ENCODE measurements around the gene GORASP1. TPM values are rescaled to one million over a fixed set of nuclear protein-coding genes. Genes with fewer than 3 reads are reported as not detected.
A peak's percentile ranks its signal among the peaks of the same experiment; 100 is the strongest.

The GORASP1 gene
- total RNA-seq, 1 donor from 2014 or later, result 71.5 TPM

DNA sequence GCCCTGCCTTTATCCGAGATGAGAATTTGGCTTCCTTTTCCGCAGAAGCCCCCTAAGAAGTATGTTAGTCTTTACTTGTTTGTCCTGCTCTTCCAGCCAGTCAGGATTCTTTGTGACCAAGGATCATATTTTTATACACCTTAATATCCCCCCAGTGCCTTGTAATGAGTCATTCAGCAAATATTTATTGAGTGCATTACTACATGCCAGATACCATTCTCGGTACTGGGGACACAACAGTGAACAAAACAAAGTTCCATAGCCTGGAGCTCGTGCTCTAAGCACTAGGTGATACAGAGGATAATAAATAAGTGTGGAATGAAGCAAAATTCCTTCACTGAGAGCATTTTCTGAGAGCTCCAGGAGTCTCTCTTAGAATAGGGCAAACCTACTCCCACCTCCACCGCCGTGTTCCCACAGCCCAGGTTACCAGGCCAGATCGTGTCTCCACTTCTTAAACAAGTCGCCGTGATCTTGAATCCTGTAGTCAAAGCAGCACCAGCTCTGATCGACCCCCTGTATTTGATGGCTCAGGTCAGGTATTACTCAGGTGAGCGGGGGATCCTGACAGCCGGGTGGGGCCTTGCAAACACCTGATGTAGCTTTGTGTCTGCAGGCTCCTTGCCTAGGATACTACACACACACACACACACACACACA, 18.5 kb upstream of the GORASP1 start:
- DNase-seq (ENCODE audit: low spot score in 2 of 2, unreplicated experiment in 2 of 2), result no peak
- TF ChIP-seq, protein P1, sequence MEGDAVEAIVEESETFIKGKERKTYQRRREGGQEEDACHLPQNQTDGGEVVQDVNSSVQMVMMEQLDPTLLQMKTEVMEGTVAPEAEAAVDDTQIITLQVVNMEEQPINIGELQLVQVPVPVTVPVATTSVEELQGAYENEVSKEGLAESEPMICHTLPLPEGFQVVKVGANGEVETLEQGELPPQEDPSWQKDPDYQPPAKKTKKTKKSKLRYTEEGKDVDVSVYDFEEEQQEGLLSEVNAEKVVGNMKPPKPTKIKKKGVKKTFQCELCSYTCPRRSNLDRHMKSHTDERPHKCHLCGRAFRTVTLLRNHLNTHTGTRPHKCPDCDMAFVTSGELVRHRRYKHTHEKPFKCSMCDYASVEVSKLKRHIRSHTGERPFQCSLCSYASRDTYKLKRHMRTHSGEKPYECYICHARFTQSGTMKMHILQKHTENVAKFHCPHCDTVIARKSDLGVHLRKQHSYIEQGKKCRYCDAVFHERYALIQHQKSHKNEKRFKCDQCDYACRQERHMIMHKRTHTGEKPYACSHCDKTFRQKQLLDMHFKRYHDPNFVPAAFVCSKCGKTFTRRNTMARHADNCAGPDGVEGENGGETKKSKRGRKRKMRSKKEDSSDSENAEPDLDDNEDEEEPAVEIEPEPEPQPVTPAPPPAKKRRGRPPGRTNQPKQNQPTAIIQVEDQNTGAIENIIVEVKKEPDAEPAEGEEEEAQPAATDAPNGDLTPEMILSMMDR (IDR thresholded peaks at IDR 0.05; ENCODE audit: unreplicated experiment), result no peak
- H3K36me3 Mint-ChIP-seq, result peaks cover 1% of the 10 kb centered on the region
- no peak overlapping the region for H3K4me3 Mint-ChIP-seq
- H3K9me3 Mint-ChIP-seq, result no peaks in the 10 kb centered on the region
- peak overlapping the region; percentile 99 for H3K27ac Mint-ChIP-seq
- no peaks in the 10 kb centered on the region for H3K27me3 Mint-ChIP-seq (ENCODE audit: low read depth)
- H3K4me1 Mint-ChIP-seq, result peaks cover 45% of the 10 kb centered on the region

DNA sequence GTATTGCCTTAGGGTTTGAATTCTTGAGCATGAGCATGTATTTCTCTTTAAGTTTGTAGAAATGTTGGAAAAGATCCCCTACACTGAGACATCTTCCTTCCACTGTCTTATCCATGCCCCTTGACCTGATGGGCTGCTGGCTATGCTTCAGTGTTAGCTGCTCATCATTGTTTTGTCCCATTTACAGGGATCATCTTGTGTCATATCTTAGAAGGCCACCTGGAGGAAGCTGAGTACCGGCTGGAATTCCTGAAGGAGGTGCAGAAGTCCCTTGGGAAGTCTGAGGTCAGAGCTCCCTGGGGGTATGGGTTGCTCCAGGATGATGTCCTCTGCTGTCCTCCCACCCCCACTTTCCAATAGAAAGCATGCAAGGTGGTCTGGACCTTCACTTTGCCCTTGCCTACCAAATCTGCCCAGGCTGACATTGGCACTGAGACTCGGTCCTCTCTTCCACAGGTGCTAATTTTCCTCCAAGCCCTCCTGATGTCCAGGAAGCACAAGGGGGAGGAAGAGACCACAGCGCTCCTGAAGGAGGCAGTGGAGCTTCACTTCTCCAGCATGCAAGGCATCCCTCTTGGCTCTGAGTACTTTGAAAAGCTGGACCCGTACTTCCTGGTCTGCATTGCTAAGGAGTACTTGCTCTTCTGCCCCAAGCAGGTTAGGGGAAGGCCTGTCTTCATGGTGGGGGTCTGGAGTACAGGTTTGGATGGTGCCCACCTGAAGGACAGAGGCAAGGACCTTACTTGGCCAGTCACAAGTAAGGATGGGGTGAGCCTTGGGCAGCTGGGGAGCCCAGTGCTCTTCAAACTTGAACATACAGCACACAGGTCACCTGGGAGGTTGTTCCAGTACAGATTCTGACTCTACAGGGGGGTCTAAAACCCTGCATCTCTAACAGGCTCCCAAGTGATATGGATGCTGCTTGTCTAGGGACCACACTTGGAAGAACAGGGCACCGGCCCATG, 17.7 kb upstream of the GORASP1 start:
- DNase-seq (ENCODE audit: low spot score in 2 of 2, unreplicated experiment in 2 of 2), result no peak
- peaks cover 37% of the 10 kb centered on the region for H3K4me1 Mint-ChIP-seq
- no peak overlapping the region for H3K4me3 Mint-ChIP-seq
- peak overlapping the region; percentile 99 for H3K27ac Mint-ChIP-seq
- peaks cover 1% of the 10 kb centered on the region for H3K36me3 Mint-ChIP-seq
- TF ChIP-seq, protein P1 (IDR thresholded peaks at IDR 0.05; ENCODE audit: unreplicated experiment), result no peak
- H3K27me3 Mint-ChIP-seq (ENCODE audit: low read depth), result no peaks in the 10 kb centered on the region
- H3K9me3 Mint-ChIP-seq, result no peaks in the 10 kb centered on the region

DNA sequence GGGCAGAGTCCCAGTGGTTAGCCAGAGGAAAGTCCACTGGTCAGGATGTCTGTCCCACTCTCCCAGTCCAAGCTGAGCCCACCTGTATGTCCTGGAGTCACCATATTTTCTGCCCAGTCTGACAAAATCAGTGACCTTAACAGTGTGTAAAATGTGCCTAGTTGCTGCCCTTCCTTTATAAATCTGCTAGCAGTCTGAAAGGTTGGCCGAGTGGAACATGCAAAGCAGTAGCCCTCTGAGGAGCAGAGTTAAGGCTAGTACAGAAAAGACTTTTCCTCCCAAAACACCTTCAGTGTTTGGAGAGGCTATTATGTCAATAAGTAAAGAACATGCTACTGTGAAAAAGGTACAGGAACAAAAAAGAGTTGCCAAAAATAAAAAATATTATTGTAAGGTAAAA, 15.4 kb upstream of the GORASP1 start:
- no peaks in the 10 kb centered on the region for H3K27me3 Mint-ChIP-seq (ENCODE audit: low read depth)
- DNase-seq (ENCODE audit: low spot score in 2 of 2, unreplicated experiment in 2 of 2), result no peak
- TF ChIP-seq, protein P1 (IDR thresholded peaks at IDR 0.05; ENCODE audit: unreplicated experiment), result no peak
- H3K27ac Mint-ChIP-seq, result no peak overlapping the region
- peaks cover 3% of the 10 kb centered on the region for H3K36me3 Mint-ChIP-seq
- H3K9me3 Mint-ChIP-seq, result no peaks in the 10 kb centered on the region
- peaks cover 33% of the 10 kb centered on the region for H3K4me1 Mint-ChIP-seq
- no peak overlapping the region for H3K4me3 Mint-ChIP-seq

DNA sequence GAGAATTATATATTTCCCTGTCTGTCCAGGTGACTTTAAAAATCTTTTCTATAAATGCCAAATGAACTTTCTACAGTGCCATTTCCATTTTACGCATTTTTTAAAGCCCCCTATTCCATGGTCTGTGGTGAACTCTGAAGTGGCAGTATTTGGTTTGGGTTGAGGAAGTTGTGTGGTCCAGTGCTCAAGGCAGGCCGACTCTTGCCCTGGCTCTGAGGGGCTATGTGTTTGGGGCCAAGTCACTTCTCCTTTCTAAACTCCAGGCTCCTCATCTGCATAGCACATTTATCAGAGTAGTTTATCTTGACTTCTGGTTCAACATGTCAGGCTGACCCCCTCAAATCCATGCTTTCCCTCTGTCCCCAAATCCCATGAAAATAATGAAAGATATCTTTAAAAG, 14.2 kb upstream of the GORASP1 start:
- TF ChIP-seq, protein P1 (IDR thresholded peaks at IDR 0.05; ENCODE audit: unreplicated experiment), result no peak
- DNase-seq (ENCODE audit: low spot score in 2 of 2, unreplicated experiment in 2 of 2), result no peak
- Mint-ChIP-seq H3K27me3 (ENCODE audit: low read depth) (no peaks in the 10 kb centered on the region), H3K27ac (no peak overlapping the region), H3K4me3 (no peak overlapping the region), H3K36me3 (peaks cover 3% of the 10 kb centered on the region), H3K9me3 (no peaks in the 10 kb centered on the region), H3K4me1 (peaks cover 23% of the 10 kb centered on the region)

DNA sequence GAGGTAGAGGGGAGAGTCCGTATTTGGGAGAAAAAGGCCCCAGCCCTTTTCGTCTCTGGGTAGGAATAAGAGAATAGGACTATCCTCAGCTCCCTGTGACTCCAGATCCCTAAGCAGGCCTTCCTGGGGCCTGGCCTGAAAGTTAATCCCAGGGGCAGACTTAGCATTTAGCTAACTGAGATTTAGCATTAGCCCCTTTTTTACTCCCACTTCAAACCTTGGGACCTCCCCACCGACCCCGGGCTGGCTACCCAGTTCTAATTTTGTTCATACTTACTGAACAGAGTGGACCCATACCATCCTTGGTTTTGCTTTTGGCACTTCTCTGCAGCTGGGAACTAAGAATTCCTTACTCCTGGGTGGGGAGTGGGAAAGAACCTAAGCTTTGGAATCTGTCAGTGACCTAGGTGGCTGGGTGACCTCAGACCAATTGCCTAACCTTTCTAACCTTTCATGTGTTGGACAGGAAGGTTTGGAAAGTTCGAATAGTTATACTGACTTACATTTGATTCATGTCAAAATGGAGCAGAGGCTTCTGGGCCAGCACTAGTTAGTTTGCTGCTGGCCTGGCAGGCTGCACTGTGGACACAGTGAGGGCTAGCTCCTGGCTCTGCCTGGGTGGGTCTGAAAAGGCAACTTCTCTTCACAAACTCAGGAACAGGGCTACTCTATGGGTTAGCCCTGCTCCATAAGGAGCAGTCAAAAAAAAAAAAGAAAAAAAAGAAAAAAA, 11.7 kb upstream of the GORASP1 start:
- Mint-ChIP-seq H3K27ac (no peak overlapping the region), H3K36me3 (peaks cover 3% of the 10 kb centered on the region)
- no peak for DNase-seq (ENCODE audit: low spot score in 2 of 2, unreplicated experiment in 2 of 2)

More for the DNA sequence above, 11.7 kb upstream of the GORASP1 start:
- Mint-ChIP-seq H3K4me3 (no peak overlapping the region), H3K9me3 (no peaks in the 10 kb centered on the region), H3K27me3 (ENCODE audit: low read depth) (no peaks in the 10 kb centered on the region), H3K4me1 (peaks cover 1% of the 10 kb centered on the region)
- TF ChIP-seq, protein P1 (IDR thresholded peaks at IDR 0.05; ENCODE audit: unreplicated experiment), result no peak

Data from mesothelial cell of epicardium (in vitro differentiated cells).